ENCODE data around the gene MARCHF3. TPM values are rescaled to one million over a fixed set of nuclear protein-coding genes. Genes with fewer than 3 reads are reported as not detected.

MARCHF3 gene
- total RNA-seq, 1 experiment from 2014 or later: 1.1 TPM

GRCh38 chr5:126982202-126982601 is 48.2 kb downstream of the MARCHF3 start:
- Histone ChIP-seq H3K36me3 (ENCODE audit: insufficient read depth, low read length, poor library complexity, severe bottlenecking) (no peaks in the 10 kb centered on the region), H3K27me3 (replicated peaks; ENCODE audit: insufficient read depth, low read depth, low read length, poor library complexity) (no peaks in the 10 kb centered on the region), H3K27ac (ENCODE audit: low read depth, low read length, poor library complexity, severe bottlenecking) (no peak overlapping the region), H3K4me3 (ENCODE audit: low read depth, low read length, poor library complexity, severe bottlenecking) (no peak overlapping the region), H3K4me1 (ENCODE audit: insufficient read depth, low read length, poor library complexity, severe bottlenecking) (no peaks in the 10 kb centered on the region), H3K9me3 (ENCODE audit: low read depth, low read length, poor library complexity, severe bottlenecking) (no peaks in the 10 kb centered on the region)
- DNase-seq (ENCODE audit: low spot score): no peak
- intact Hi-C loops (cut with micrococcal nuclease; ENCODE audit: unreplicated experiment): no loop called here
- POLR2A ChIA-PET (ENCODE audit: low non-redundant PET): no interaction called here
- no TSS peak for BruUV-seq (replicated peaks)
- CTCF ChIA-PET: no interaction called here
- TF ChIP-seq CTCF (conservative IDR thresholded peaks at IDR 0.05; ENCODE audit: low read depth, low read length): no peak
- TF ChIP-seq EZH2 (IDR thresholded peaks at IDR 0.05; ENCODE audit: borderline replicate concordance, low read depth, low read length, poor library complexity, severe bottlenecking): no peak

GRCh38 chr5:126981701-126982100 is 48.7 kb downstream of the MARCHF3 start:
- BruUV-seq (replicated peaks): no TSS peak
- Histone ChIP-seq H3K27ac (ENCODE audit: low read depth, low read length, poor library complexity, severe bottlenecking) (no peak overlapping the region), H3K36me3 (ENCODE audit: insufficient read depth, low read length, poor library complexity, severe bottlenecking) (no peaks in the 10 kb centered on the region), H3K4me3 (ENCODE audit: low read depth, low read length, poor library complexity, severe bottlenecking) (no peak overlapping the region), H3K4me1 (ENCODE audit: insufficient read depth, low read length, poor library complexity, severe bottlenecking) (no peaks in the 10 kb centered on the region), H3K9me3 (ENCODE audit: low read depth, low read length, poor library complexity, severe bottlenecking) (no peaks in the 10 kb centered on the region), H3K27me3 (replicated peaks; ENCODE audit: insufficient read depth, low read depth, low read length, poor library complexity) (no peaks in the 10 kb centered on the region)
- CTCF ChIA-PET: no interaction called here
- no peak for TF ChIP-seq CTCF (conservative IDR thresholded peaks at IDR 0.05; ENCODE audit: low read depth, low read length)
- TF ChIP-seq EZH2 (IDR thresholded peaks at IDR 0.05; ENCODE audit: borderline replicate concordance, low read depth, low read length, poor library complexity, severe bottlenecking): no peak
- intact Hi-C loops (cut with micrococcal nuclease; ENCODE audit: unreplicated experiment): no loop called here
- POLR2A ChIA-PET (ENCODE audit: low non-redundant PET): no interaction called here
- DNase-seq (ENCODE audit: low spot score): no peak

- no peak overlapping the region for H3K4me3 ChIP-seq (ENCODE audit: low read depth, low read length, poor library complexity, severe bottlenecking)
- H3K27me3 ChIP-seq (replicated peaks; ENCODE audit: insufficient read depth, low read depth, low read length, poor library complexity): no peaks in the 10 kb centered on the region
- TF ChIP-seq CTCF (conservative IDR thresholded peaks at IDR 0.05; ENCODE audit: low read depth, low read length) (no peak), EZH2 (IDR thresholded peaks at IDR 0.05; ENCODE audit: borderline replicate concordance, low read depth, low read length, poor library complexity, severe bottlenecking) (no peak)
- CTCF ChIA-PET: no interaction called here
- no peaks in the 10 kb centered on the region for H3K4me1 ChIP-seq (ENCODE audit: insufficient read depth, low read length, poor library complexity, severe bottlenecking)
- H3K27ac ChIP-seq (ENCODE audit: low read depth, low read length, poor library complexity, severe bottlenecking): no peak overlapping the region
- intact Hi-C loops (cut with micrococcal nuclease; ENCODE audit: unreplicated experiment): no loop called here
- no peaks in the 10 kb centered on the region for H3K36me3 ChIP-seq (ENCODE audit: insufficient read depth, low read length, poor library complexity, severe bottlenecking)
- DNase-seq (ENCODE audit: low spot score): no peak
- no TSS peak for BruUV-seq (replicated peaks)
- POLR2A ChIA-PET (ENCODE audit: low non-redundant PET): no interaction called here
- no peaks in the 10 kb centered on the region for H3K9me3 ChIP-seq (ENCODE audit: low read depth, low read length, poor library complexity, severe bottlenecking)
Measured at GRCh38 chr5:126981222-126981621, 49.1 kb downstream of the MARCHF3 start.

Measured in A673 (cell line).